Fibroblast of villous mesenchyme (primary cell): Measurements from ENCODE around the gene C1QTNF3. TPM values are rescaled to one million over a fixed set of nuclear protein-coding genes. Genes with fewer than 3 reads are reported as not detected.

Source experiments
- DNase-seq: peaks from one replicate; pipeline ENCODE4 v3.0.0-alpha.2; 2010; ENCODE audit warnings: low read depth
- H3K4me3 ChIP-seq: 2 replicates; pipeline ENCODE4 v1.5.1; 2011; ENCODE audit warnings: low read depth, mild to moderate bottlenecking, low read length
- CTCF ChIP-seq: IDR thresholded peaks from 2 replicates; pipeline ENCODE4 v1.5.1; 2012; ENCODE audit warnings: low read depth, mild to moderate bottlenecking, low read length; ENCODE audit not compliant: insufficient read depth
- small RNA-seq: library from RNA; depleted of rRNA; stranded (forward); fragments of <200 nt; gene quantifications from one replicate; pipeline ENCODE3, GENCODE V24; 2012
- total RNA-seq: library from RNA; depleted of rRNA; stranded (reverse); fragments of >200 nt; gene quantifications from 2 replicates; pipeline ENCODE4 v1.2.3, GENCODE V29; 2012

The C1QTNF3 gene
- total RNA-seq, 1 donor: 0.86 TPM

GRCh38 chr5:33969572-33970452 lies 73.2 kb downstream of the C1QTNF3 start:
- peak; percentile 95 for TF ChIP-seq CTCF
- DNase-seq: peak; percentile 72
- no peak overlapping the region for H3K4me3 ChIP-seq

GRCh38 chr5:33968211-33969005 lies 74.6 kb downstream of the C1QTNF3 start:
- peak; percentile 13 for DNase-seq
- TF ChIP-seq CTCF: no peak
- no peak overlapping the region for H3K4me3 ChIP-seq

Small RNA genes within 50 kb of the gene (small RNA-seq; reads per million reads assigned to genes)
- not detected for gene AC139783.1

Other genes with a start within 250 kb of the C1QTNF3 start
- 54.8 and 94.1 TPM in 2 replicates for gene ADAMTS12, start 151.2 kb downstream of the C1QTNF3 start, total RNA-seq
- gene RXFP3, start 106.8 kb downstream of the C1QTNF3 start, total RNA-seq: under 0.01 TPM in 1 of 2 replicates, not detected in the other
- gene SLC45A2, start 58.5 kb downstream of the C1QTNF3 start, total RNA-seq: under 0.01 TPM in 1 of 2 replicates, not detected in the other
- 9.7 and 17.7 TPM in 2 replicates for gene AMACR, start 35.2 kb downstream of the C1QTNF3 start, total RNA-seq